LHCN-M2 (cell line): ENCODE results near the gene DCTN4. TPM values are rescaled to one million over a fixed set of nuclear protein-coding genes. Genes with fewer than 3 reads are reported as not detected.
A peak's percentile ranks its signal among the peaks of the same experiment; 100 is the strongest.
"Not testable (repeated sequence)": the region's sequence is repeated elsewhere in the genome, so short reads cannot be mapped to it uniquely, and the experiment has no call there.

Source experiments
- DNase-seq: peaks from one replicate; pipeline ENCODE4 v3.0.0-alpha.2; 2012; ENCODE audit warnings: low read depth
- polyA plus RNA-seq: library from polyadenylated mRNA; unstranded; fragments of >200 nt; gene quantifications from one replicate; pipeline ENCODE4 v1.2.1, GENCODE V29; 2012; ENCODE audit warnings: missing spikeins
- total RNA-seq: library from RNA; depleted of rRNA; stranded (reverse); fragments of >200 nt; gene quantifications from 2 replicates; pipeline ENCODE4 v1.2.3, GENCODE V29; 2014; rRNA removed

The DCTN4 gene
- 92.2 and 103 TPM in 2 replicates for total RNA-seq
- 27.9 TPM for polyA plus RNA-seq

DNA sequence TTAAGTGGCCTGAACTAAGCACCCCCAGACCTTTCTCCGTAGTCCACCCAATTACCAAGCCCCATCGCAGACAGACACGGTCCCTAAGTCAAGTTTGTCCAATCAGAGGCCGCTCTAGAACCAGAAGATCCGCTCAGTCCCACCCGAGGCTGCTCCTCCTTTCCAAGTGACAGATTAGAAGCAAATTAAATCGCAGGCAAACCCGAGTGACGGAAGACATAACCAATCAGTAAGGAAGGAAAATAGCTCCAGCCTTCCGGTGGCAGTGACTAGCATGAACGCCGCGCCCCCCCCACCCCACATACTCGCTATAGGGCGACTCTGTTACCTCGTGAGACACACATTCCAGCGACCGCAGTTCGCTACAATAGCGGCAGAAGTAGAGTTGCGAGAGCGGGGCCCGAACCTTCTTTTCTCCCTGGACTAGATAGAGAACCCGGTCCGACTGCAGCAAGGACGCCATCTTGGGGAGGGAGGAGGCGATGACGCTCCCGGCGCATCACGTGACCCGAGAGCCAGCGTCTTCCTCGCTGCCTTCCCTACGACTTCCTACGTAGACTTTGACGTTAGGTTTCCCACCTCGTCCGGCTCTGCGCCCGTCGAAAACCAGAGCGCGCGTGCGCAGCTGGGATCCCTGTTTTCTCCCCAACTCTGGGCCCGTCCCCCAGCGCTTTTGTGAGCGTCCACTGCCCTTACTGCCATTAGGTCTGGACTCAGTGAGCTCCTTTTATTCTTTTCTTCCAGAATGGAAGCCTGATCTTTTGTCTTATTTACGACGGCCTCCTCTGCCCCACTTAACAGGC, at the start of gene DCTN4:
TSS of gene DCTN4 (minus strand) at position 487 of the 803 bp plus-strand sequence. CDS start at position 463, 24 bp downstream.
- DNase-seq: peak; percentile 99

DNA sequence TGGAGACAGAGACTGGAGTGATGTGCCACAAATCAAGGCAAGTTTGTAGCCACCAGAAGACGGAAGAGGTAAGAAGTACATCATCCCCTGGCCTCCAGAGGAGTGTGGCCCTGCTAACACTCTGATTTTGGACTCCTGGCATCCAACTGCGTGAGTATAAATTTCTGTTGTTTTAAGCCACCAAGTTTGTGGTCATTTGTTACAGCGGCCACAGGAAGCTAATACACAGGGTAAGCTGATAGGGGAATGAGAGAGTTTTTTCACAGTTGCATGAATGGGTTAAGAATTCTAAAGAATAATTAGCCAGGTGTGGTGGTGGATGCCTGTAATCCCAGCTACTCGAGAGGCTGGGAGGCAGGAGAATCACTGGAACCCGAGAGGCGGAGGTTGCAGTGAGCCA, 45.6 kb upstream of the DCTN4 start:
- no peak for DNase-seq

DNA sequence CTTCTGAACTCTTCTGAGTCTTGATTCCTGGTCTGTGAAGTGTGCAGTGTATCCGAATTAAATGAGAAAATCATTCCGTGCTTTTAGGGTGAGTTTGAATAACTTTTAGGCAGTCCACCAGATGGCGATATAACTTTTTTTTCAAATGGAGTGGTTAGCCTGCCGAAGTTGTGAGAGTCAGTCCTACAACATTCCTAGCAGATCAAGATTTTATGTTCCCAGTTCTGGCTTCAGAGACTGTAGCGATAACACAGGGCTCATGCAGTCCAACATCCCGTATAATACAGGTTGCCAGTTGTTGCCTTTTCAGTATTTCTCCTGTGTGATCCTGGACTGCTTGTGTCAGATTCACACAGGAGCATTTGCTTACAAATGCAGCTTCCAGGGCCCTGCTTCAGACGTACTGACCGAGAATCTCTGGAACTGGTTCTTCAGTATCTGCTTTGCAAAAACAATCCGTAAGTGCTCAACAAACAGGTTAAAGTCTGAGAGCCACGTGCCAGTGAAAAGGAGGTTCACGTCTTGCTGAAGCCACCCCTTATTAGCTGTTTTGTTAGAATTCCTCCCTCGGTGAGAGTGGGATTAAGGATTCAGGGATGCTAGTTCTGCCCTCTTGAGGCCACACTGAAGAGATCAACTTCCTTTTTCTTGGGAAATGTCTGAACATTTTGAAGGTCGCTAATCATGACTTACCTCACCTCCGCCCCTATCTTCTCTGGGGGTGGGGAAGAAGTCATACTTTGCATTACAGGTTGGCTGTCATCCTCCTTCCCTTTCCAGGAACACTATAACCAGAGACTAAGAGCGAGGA, 42.5 kb upstream of the DCTN4 start:
- peak; percentile 67 for DNase-seq

DNA sequence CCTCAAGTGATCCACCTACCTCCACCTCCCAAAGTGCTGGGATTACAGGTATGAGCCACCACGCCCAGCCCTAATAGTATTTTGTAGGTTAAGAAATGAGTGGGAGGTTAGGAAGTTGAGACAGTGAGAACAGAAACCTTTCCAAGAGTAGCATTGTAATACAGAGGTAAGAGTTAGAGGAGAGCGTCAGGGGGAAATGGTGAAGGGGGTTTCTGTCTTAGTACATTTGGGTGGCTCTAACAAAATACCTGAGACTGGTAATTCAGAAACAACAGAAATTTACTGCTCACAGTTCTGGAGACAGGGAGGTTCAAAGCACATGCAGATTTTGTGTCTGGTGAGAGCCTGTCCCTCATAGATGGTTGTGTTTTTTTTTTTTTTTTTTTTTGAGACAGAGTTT, 38.6 kb upstream of the DCTN4 start:
- DNase-seq: no peak

DNA sequence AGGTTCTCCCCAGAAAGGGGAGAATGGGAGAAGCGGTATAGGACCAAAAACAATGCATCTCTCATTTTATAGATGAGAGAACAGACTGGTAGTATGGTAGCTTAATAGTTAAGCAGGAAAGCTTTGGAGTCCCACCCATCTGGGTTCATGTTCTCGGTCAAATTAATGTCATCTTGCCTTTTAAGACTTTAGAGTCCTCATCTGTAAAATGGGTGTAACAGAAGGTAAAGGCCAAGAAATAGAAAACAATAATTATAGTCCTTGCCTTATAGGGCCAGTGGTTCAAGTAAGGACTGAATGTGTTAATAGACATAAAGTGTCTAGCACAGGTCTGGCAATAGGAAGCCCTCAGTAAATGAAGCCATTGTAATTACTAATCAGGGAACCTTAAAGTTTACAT, 36.1 kb upstream of the DCTN4 start:
- DNase-seq: no peak

GRCh38 chr5:150793423-150793888, 34.6 kb upstream of the DCTN4 start:
- not testable (repeated sequence) for DNase-seq

DNA sequence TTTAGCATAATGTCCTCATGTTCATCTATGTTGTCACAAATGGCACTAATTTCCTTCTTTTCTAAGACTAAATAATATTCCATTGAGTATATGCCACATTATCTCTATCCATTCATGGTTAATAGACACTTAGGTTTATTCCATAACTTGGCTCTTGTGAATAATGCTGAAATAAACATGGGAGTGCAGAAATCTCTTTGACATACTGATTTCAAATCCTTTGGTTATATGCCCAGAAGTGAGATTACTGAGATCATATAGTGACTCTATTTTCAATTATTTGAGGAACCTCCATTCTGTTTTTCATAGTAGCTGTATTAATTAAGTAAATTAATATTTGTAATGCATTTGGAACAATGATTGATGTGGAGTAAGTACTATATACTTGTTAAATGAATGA, 32.7 kb upstream of the DCTN4 start:
- DNase-seq: no peak

DNA sequence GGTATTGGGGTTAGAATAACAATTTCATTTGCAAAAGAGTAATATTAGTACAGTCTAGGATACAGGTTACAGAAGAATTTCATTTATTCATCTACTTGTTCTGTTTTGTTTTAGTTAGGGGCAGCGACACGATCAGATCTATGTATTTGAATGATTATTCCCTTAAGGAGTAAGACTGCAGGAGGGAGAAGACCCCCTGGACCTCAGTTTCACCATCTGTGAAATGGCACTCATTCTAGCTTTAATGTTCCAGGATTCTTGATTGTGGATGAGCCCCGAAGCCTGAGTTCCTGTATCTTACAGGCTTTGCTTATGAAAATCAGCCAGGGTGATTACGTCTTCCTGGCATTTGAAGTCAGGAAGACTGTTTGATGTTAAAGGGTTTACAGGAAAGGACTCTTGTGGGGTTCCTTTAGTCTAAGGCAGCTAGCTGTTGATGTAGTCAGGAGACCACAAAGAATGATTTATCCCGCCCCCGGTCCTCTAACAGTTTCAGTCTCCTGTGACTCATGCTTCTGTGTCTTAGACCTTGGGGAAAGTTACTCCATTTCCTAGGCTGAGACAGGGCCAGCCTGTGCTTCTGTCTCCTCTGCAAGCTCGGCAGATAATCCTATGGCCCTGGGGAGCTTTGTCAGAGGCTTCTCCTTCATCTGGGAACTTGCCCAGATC, 31.3 kb upstream of the DCTN4 start:
- DNase-seq: peak; percentile 99

DNA sequence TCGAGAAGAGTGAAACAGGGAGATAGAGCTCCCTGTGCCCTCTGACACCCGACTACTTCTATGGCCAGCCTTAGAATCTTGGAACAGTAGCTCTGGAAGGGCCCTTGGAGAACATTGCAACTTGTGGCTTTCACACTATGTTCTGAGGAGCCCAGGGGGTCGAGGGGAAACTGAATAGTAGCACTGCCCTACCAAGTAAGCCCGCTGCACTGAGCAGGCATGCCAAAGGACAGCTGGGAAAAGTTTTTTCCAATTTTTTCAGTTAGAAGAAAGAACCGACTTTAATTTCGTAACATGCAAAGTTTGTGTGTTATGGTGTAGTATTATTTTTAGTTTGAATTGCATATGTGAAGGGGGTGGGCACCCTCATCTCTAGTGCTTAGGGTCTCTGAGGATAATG, 30.6 kb upstream of the DCTN4 start:
- DNase-seq: peak; percentile 42

GRCh38 chr5:150788977-150789376, 30.2 kb upstream of the DCTN4 start:
- DNase-seq: no peak

DNA sequence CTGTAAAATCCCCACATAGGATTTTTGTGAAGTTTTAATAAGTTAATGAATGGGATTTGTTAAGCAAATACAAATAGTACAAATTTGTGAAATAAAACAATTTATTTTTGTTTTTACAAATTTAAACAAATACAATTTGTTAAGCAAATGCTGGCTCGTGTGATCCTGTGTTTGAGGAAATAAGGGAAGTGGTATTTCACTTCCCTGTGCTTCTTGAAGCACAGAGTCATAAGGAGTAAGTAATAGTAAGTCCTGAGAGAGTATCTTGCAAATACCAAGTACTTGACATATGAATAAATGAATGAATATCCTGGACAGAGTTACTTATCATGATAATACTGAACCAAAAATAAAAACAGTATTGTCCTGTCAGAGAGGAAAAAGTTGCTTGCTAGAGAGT, 28.8 kb upstream of the DCTN4 start:
- no peak for DNase-seq

- no peak for DNase-seq
Observed at GRCh38 chr5:150786876-150787275, 28.1 kb upstream of the DCTN4 start.

DNA sequence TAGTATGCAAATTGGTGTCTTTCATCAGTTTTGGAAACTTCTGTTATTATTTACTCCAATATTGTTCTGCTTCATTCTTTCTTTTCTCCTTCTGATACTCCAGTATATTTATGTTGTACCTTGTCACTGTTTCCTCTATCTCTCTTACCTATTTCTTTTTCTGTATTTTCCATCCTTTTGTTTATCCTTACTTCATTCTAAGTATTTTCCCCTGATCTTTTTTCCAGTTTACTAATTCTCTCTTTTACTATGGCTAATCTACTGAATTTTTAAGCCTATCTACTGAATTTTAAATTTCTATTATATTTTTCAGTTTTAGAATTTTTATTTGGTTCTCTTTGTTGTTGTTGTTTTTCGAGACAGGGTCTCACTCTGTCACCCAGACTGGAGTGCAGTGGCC, 27.1 kb upstream of the DCTN4 start:
- no peak for DNase-seq

GRCh38 chr5:150783422-150783928, 24.7 kb upstream of the DCTN4 start:
- DNase-seq: peak; percentile 91

DNA sequence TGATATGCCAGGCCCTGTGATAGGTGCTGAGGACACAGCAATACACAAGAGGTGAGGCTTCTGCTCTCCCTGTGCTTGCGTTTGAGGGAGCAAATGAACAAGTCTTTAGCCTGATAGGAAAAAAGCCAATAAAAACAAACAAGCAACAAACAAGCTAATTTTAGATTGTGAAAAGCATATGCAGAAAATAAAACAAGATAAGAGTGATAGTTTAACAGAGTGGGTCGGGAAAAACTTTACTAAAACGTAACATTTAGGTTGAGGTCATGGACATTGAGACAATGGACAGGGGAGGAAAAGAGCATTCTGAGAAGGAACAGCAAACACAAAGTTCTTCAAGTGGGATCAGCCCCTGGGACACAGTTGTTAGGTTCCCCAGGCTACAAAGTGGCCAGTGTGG, 24.0 kb upstream of the DCTN4 start:
- DNase-seq: no peak

GRCh38 chr5:150781706-150782614, 23.1 kb upstream of the DCTN4 start:
- peak; percentile 99 for DNase-seq

DNA sequence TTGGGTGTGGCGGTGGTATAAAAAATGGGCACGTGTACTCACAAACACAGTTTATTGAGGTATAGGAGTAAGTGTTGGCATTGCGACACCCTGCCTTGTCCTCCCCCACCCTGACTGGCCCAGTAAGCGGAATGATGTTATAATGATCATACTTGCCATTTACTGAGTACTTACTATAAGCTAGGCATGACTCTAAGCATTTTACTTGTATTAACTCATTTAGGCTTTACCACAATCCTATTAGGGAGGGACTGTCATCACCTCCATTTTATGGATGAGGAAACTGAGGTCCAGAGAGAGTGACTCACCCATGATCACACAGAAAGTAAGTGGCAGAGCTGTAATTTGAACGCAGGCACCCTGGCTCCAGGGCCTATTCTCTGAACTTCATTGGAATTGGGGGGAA, 22.0 kb upstream of the DCTN4 start:
- peak; percentile 84 for DNase-seq

GRCh38 chr5:150780187-150780692, 21.4 kb upstream of the DCTN4 start:
- DNase-seq: peak; percentile 99

DNA sequence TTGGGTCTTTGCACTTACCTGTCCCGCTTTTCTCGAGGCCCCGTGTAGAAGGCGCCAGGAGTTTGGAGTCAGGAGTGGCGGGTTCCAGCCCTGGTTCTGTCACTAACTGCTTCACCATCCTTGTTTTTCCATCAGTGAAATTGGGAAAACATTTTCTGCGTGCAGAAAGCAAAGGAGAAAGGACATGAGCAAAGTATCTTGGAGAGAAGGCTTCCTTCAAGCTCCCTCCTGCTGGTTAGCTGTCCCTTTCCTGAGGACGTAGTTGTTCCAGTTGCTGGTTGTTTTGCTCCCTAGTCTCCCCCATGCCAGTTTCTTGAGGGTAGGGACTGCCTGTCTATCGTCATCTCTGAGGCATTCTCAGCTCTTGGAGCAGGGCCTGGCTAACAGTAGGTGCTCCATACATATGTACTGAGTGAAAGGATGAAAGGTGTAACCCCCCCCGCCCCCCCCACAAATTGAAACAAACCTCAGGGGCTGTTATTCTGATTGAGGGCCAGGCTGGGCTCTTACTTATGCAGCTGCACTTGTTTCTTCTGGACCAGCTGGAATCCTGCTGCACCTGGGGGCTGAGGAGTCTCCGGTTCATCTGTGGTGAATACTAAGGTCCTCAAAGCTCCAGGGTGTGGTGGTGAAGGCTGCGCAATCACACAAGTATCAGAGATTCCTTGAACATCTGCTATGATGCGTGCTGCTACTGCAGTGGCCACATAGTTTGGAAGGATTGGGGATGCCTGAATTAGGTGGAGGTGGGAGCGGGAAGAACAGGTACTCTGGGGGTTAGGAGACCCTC, 20.8 kb upstream of the DCTN4 start:
- peak; percentile 80 for DNase-seq
